Kidney (tissue), 14 donors: ENCODE results near the gene WASF2. TPM values are rescaled to one million over a fixed set of nuclear protein-coding genes. Genes with fewer than 3 reads are reported as not detected.

Experiments
- DNase-seq, 5 donors: peaks; one replicate each; pipeline ENCODE4 v3.0.0-alpha.2; 2013 to 2020
- FAIRE-seq: peaks from 2 replicates; lab custom pipeline; 2012; peaks lifted over from hg19 to GRCh38; lab: Jason Lieb, UNC
- H3K27ac ChIP-seq, 2 donors: one replicate each; pipeline ENCODE4 v1.7.0; 2013; ENCODE audit warnings: low read depth in 2 of 2, low read length in 2 of 2, inconsistent platforms in 1 of 2
- H3K27me3 ChIP-seq: one replicate; pipeline ENCODE4 v1.7.1; 2013; ENCODE audit warnings: low read length, inconsistent platforms; ENCODE audit not compliant: control insufficient read depth, insufficient read depth
- H3K36me3 ChIP-seq, 3 donors: one replicate each; pipeline versions ENCODE4 v1.7.0 to v1.7.1; 2013; ENCODE audit warnings: low read length in 3 of 3, control low read depth in 1 of 3, inconsistent platforms in 1 of 3; ENCODE audit not compliant: insufficient read depth in 3 of 3, control insufficient read depth in 2 of 3
- H3K4me1 ChIP-seq, 3 donors: one replicate each; pipeline versions ENCODE4 v1.7.0 to v1.7.1; 2013; ENCODE audit warnings: low read length in 3 of 3, inconsistent platforms in 1 of 3, low read depth in 1 of 3; ENCODE audit not compliant: control insufficient read depth in 2 of 3, insufficient read depth in 2 of 3
- H3K4me3 ChIP-seq, 3 donors: one replicate each; pipeline versions ENCODE4 v1.7.0 to v1.8.1; 2013; ENCODE audit warnings: low read length in 3 of 3, control low read depth in 1 of 3, inconsistent platforms in 1 of 3
- H3K9ac ChIP-seq, 3 donors: one replicate each; pipeline versions ENCODE4 v1.7.0 to v1.7.1; 2013; ENCODE audit warnings: low read length in 3 of 3, control low read depth in 1 of 3, inconsistent platforms in 1 of 3
- H3K9me3 ChIP-seq, 3 donors: one replicate each; pipeline versions ENCODE4 v1.7.0 to v1.7.1; 2013; ENCODE audit warnings: low read length in 3 of 3, control low read depth in 1 of 3, inconsistent platforms in 1 of 3; ENCODE audit not compliant: control insufficient read depth in 2 of 3, insufficient read depth in 1 of 3
- intact Hi-C: fragments of 100-400 bp; cut with DNase I; formaldehyde crosslinking; loops from one replicate; pipeline ENCODE4 v1.11.1; 2022
- polyA plus RNA-seq: library from polyadenylated mRNA; stranded (reverse); fragments of 350-450 nt; fragmentation: Illumina TruSeq; extraction: RNeasy Lipid Tissue Mini Kit (QIAGEN cat#74804); gene quantifications from one replicate; pipeline ENCODE4 v1.2.3, GENCODE V29; 2014; ENCODE audit warnings: low read depth, low replicate concordance; ENCODE audit not compliant: insufficient read depth
- total RNA-seq: library from RNA; stranded (reverse); fragmentation: NEBNext Ultra II Directional; extraction: Animal tissue kit (Norgen Biotek cat#: 25700); gene quantifications from one replicate; pipeline ENCODE4 v1.2.1, GENCODE V29; 2021
- TF ChIP-seq, protein P1 (sequence below): IDR thresholded peaks from 3 replicates; pipeline ENCODE4 v1.5.1; 2012; ENCODE audit warnings: mild to moderate bottlenecking, moderate library complexity, borderline replicate concordance; ENCODE audit not compliant: insufficient read depth; ENCODE audit errors: extremely low read depth
- donor health status: control.
- donor health status: control.
- donor health status: control.
- donor health status: control.
- donor health status: control.
- donor health status: DM: yes; HTN: yes; CAD: no.
- donor health status: Normal renal cell carcinoma (clear cell type).

The WASF2 gene
- total and polyA plus RNA-seq, 2 donors from 2014 or later, result 23.9 to 159 TPM

DNA sequence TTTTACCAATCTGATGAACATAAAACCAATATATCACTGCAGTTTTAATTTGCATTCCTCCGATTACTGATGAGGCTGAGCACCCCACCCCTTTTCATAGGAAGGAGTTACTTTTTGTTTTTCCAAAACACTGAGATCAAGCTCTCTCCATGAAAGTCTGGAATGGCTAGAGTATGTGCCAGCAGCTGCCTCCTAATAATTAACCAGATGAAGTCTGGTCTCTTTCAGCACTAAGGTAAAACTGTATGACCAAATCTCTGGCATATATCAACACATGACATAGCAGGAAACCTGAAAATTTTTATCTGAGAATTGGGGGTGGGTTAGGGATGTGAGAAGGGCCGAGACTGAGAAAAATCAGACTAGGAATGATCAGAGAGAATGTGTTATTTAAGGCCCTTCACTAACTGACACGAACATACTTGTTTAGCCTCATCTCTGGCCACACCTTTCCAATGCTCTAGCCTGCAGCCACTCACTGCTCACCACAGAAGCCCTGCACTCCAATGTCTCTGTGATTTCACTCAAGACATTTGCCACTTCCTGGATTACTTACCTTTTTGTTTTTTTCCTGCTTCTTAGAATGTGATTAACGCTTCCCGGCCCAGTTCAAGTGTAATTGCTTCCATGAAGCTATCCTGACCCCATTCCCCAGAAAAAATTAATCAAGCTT is 34.7 kb downstream of the WASF2 start:
- Histone ChIP-seq H3K4me1 (peaks cover 4 to 18% (median 4%) of the 10 kb centered on the region in 3 donors), H3K36me3 (no peaks in the 10 kb centered on the region), H3K27me3 (no peaks in the 10 kb centered on the region), H3K9ac (no peak overlapping the region), H3K9me3 (no peaks in the 10 kb centered on the region), H3K27ac (no peak overlapping the region), H3K4me3 (peak overlapping the region in 1 of 3 donors; percentile 2)
- FAIRE-seq, result no peak
- intact Hi-C loops, result no loop called here
- no peak for DNase-seq
- TF ChIP-seq, protein P1, sequence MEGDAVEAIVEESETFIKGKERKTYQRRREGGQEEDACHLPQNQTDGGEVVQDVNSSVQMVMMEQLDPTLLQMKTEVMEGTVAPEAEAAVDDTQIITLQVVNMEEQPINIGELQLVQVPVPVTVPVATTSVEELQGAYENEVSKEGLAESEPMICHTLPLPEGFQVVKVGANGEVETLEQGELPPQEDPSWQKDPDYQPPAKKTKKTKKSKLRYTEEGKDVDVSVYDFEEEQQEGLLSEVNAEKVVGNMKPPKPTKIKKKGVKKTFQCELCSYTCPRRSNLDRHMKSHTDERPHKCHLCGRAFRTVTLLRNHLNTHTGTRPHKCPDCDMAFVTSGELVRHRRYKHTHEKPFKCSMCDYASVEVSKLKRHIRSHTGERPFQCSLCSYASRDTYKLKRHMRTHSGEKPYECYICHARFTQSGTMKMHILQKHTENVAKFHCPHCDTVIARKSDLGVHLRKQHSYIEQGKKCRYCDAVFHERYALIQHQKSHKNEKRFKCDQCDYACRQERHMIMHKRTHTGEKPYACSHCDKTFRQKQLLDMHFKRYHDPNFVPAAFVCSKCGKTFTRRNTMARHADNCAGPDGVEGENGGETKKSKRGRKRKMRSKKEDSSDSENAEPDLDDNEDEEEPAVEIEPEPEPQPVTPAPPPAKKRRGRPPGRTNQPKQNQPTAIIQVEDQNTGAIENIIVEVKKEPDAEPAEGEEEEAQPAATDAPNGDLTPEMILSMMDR, result no peak

GRCh38 chr1:27454610-27455009 is 35.4 kb downstream of the WASF2 start:
- no peaks in the 10 kb centered on the region for H3K36me3 ChIP-seq
- peaks cover 4 to 12% (median 4%) of the 10 kb centered on the region in 3 donors for H3K4me1 ChIP-seq
- intact Hi-C loops, result no loop called here
- H3K9ac ChIP-seq, result no peak overlapping the region
- DNase-seq (no peak), FAIRE-seq (no peak)
- no peak overlapping the region for H3K27ac ChIP-seq
- no peaks in the 10 kb centered on the region for H3K9me3 ChIP-seq
- TF ChIP-seq, protein P1, result no peak
- no peaks in the 10 kb centered on the region for H3K27me3 ChIP-seq
- no peak overlapping the region for H3K4me3 ChIP-seq

GRCh38 chr1:27451343-27451742 is 38.6 kb downstream of the WASF2 start:
- Histone ChIP-seq H3K9me3 (no peaks in the 10 kb centered on the region), H3K36me3 (no peaks in the 10 kb centered on the region), H3K9ac (no peak overlapping the region), H3K4me3 (no peak overlapping the region), H3K27ac (no peak overlapping the region), H3K4me1 (peaks cover 4 to 17% (median 4%) of the 10 kb centered on the region in 3 donors), H3K27me3 (no peaks in the 10 kb centered on the region)
- DNase-seq (no peak), FAIRE-seq (no peak)
- TF ChIP-seq, protein P1, result no peak
- intact Hi-C loops, result no loop called here
